ENCODE measurements around the gene SNX30. TPM values are rescaled to one million over a fixed set of nuclear protein-coding genes. Genes with fewer than 3 reads are reported as not detected.

The SNX30 gene
- 1 to 10 TPM; 3.3 to 3.7 TPM for total RNA-seq
- polyA plus RNA-seq: 3.9 TPM

GRCh38 chr9:112750016-112750763, at the start of gene SNX30:
Gene SNX30, plus strand, starts transcription at chr9:112750760. Its CDS starts 242 bp downstream, at chr9:112751002.
- Histone ChIP-seq H3K27me3 (ENCODE audit: insufficient read depth, low read length, poor library complexity, severe bottlenecking) (no peaks in the 10 kb centered on the region), H3K4me1 (ENCODE audit: insufficient read depth, low read length) (peaks cover 50% of the 10 kb centered on the region), H3K27ac (ENCODE audit: low read depth, low read length) (peak within 1 kb of the TSS; percentile 81), H3K9me3 (ENCODE audit: low read length) (no peaks in the 10 kb centered on the region), H3K36me3 (ENCODE audit: insufficient read depth, low read length) (no peaks in the 10 kb centered on the region), H3K4me3 (ENCODE audit: low read length) (peak within 1 kb of the TSS; percentile 77)
- H3K27me3 Mint-ChIP-seq: no peaks in the 10 kb centered on the region
- peak within 1 kb of the TSS; percentile 82 to 92 (median 90) for H3K4me3 Mint-ChIP-seq
- peaks cover 0 to 5% (median 0%) of the 10 kb centered on the region in 3 donors for H3K36me3 Mint-ChIP-seq
- ChIA-PET POLR2A (interaction anchor here (1.5 to 2.5 kb wide), 2 partner anchors 31 to 33 kb away, joined by 4 to 16 read pairs; partner anchors contain the start of gene INIP), CTCF (interaction anchor here (1.4 to 3.3 kb wide), 3 partner anchors 31 to 43 kb away, joined by 3 to 16 read pairs (median 7); partner anchors contain the start of gene INIP)
- peak; percentile 72 to 85 (median 78) for DNase-seq
- H3K4me1 Mint-ChIP-seq: peaks cover 53 to 69% (median 66%) of the 10 kb centered on the region in 3 donors
- H3K27ac Mint-ChIP-seq: peak within 1 kb of the TSS; percentile 81 to 98 (median 94)
- H3K9me3 Mint-ChIP-seq: no peaks in the 10 kb centered on the region

GRCh38 chr9:112703304-112703703, 47.3 kb upstream of the SNX30 start:
- CTCF ChIA-PET: interaction anchor here (1.6 kb wide), 1 partner anchor 13 kb away, joined by 3 read pairs; no protein-coding TSS in a partner anchor
- peaks cover 4% of the 10 kb centered on the region for H3K4me1 ChIP-seq (ENCODE audit: insufficient read depth, low read length)
- H3K9me3 Mint-ChIP-seq: no peaks in the 10 kb centered on the region
- H3K27me3 ChIP-seq (ENCODE audit: insufficient read depth, low read length, poor library complexity, severe bottlenecking): no peaks in the 10 kb centered on the region
- POLR2A ChIA-PET: no interaction called here
- H3K4me3 Mint-ChIP-seq: no peak overlapping the region
- peaks cover 29 to 52% (median 44%) of the 10 kb centered on the region in 3 donors for H3K4me1 Mint-ChIP-seq
- DNase-seq: no peak
- no peak overlapping the region for H3K27ac ChIP-seq (ENCODE audit: low read depth, low read length)
- H3K27me3 Mint-ChIP-seq: no peaks in the 10 kb centered on the region
- no peak overlapping the region for H3K4me3 ChIP-seq (ENCODE audit: low read length)
- H3K36me3 Mint-ChIP-seq: peaks cover 0 to 54% (median 8%) of the 10 kb centered on the region in 3 donors
- no peaks in the 10 kb centered on the region for H3K9me3 ChIP-seq (ENCODE audit: low read length)
- H3K36me3 ChIP-seq (ENCODE audit: insufficient read depth, low read length): no peaks in the 10 kb centered on the region
- peak overlapping the region in 2 of 8 donors; percentile 20 to 72 for H3K27ac Mint-ChIP-seq

GRCh38 chr9:112705768-112706427, 44.7 kb upstream of the SNX30 start:
- H3K9me3 Mint-ChIP-seq: no peaks in the 10 kb centered on the region
- H3K36me3 Mint-ChIP-seq: peaks cover 0 to 59% (median 9%) of the 10 kb centered on the region in 3 donors
- H3K27me3 ChIP-seq (ENCODE audit: insufficient read depth, low read length, poor library complexity, severe bottlenecking): no peaks in the 10 kb centered on the region
- no peak overlapping the region for H3K4me3 Mint-ChIP-seq
- no peaks in the 10 kb centered on the region for H3K9me3 ChIP-seq (ENCODE audit: low read length)
- no peaks in the 10 kb centered on the region for H3K36me3 ChIP-seq (ENCODE audit: insufficient read depth, low read length)
- peaks cover 23 to 50% (median 44%) of the 10 kb centered on the region in 3 donors for H3K4me1 Mint-ChIP-seq
- H3K4me1 ChIP-seq (ENCODE audit: insufficient read depth, low read length): no peaks in the 10 kb centered on the region
- CTCF ChIA-PET: no interaction called here
- H3K4me3 ChIP-seq (ENCODE audit: low read length): no peak overlapping the region
- H3K27ac ChIP-seq (ENCODE audit: low read depth, low read length): no peak overlapping the region
- no peaks in the 10 kb centered on the region for H3K27me3 Mint-ChIP-seq
- no peak overlapping the region for H3K27ac Mint-ChIP-seq
- no peak for DNase-seq
- POLR2A ChIA-PET: no interaction called here

GRCh38 chr9:112711050-112711689, 39.4 kb upstream of the SNX30 start:
- CTCF ChIA-PET: interaction anchor here (1.8 kb wide), 1 partner anchor 10 kb away, joined by 5 read pairs; no protein-coding TSS in a partner anchor
- Mint-ChIP-seq H3K27me3 (no peaks in the 10 kb centered on the region), H3K4me1 (peaks cover 31 to 57% (median 53%) of the 10 kb centered on the region in 3 donors), H3K27ac (no peak overlapping the region), H3K36me3 (peaks cover 8 to 53% (median 9%) of the 10 kb centered on the region in 3 donors), H3K4me3 (no peak overlapping the region), H3K9me3 (no peaks in the 10 kb centered on the region)
- no peak overlapping the region for H3K4me3 ChIP-seq (ENCODE audit: low read length)
- H3K9me3 ChIP-seq (ENCODE audit: low read length): no peaks in the 10 kb centered on the region
- POLR2A ChIA-PET: no interaction called here
- no peaks in the 10 kb centered on the region for H3K36me3 ChIP-seq (ENCODE audit: insufficient read depth, low read length)
- peaks cover 1% of the 10 kb centered on the region for H3K4me1 ChIP-seq (ENCODE audit: insufficient read depth, low read length)
- H3K27me3 ChIP-seq (ENCODE audit: insufficient read depth, low read length, poor library complexity, severe bottlenecking): no peaks in the 10 kb centered on the region
- DNase-seq: no peak
- H3K27ac ChIP-seq (ENCODE audit: low read depth, low read length): no peak overlapping the region

GRCh38 chr9:112712678-112713077, 37.9 kb upstream of the SNX30 start:
- ChIA-PET POLR2A (interaction anchor here (0.6 kb wide), 1 partner anchor 25 kb away, joined by 6 read pairs; no protein-coding TSS in a partner anchor), CTCF (interaction anchor here (1.8 kb wide), 1 partner anchor 9 kb away, joined by 5 read pairs; no protein-coding TSS in a partner anchor)
- Histone ChIP-seq H3K36me3 (ENCODE audit: insufficient read depth, low read length) (no peaks in the 10 kb centered on the region), H3K4me1 (ENCODE audit: insufficient read depth, low read length) (peaks cover 13% of the 10 kb centered on the region), H3K27me3 (ENCODE audit: insufficient read depth, low read length, poor library complexity, severe bottlenecking) (no peaks in the 10 kb centered on the region), H3K9me3 (ENCODE audit: low read length) (no peaks in the 10 kb centered on the region), H3K4me3 (ENCODE audit: low read length) (no peak overlapping the region), H3K27ac (ENCODE audit: low read depth, low read length) (no peak overlapping the region)
- no peak for DNase-seq
- peak overlapping the region in 2 of 8 donors; percentile 25 to 49 for H3K27ac Mint-ChIP-seq
- H3K27me3 Mint-ChIP-seq: no peaks in the 10 kb centered on the region
- peak overlapping the region in 1 of 7 donors; percentile 12 for H3K4me3 Mint-ChIP-seq
- H3K4me1 Mint-ChIP-seq: peaks cover 39 to 71% (median 58%) of the 10 kb centered on the region in 3 donors
- peaks cover 8 to 55% (median 9%) of the 10 kb centered on the region in 3 donors for H3K36me3 Mint-ChIP-seq
- H3K9me3 Mint-ChIP-seq: no peaks in the 10 kb centered on the region

GRCh38 chr9:112717661-112718331, 32.8 kb upstream of the SNX30 start, which contains the start of gene INIP:
Gene INIP, minus strand, starts transcription at chr9:112718117. Its CDS starts 1,632 bp downstream, at chr9:112716485.
- Mint-ChIP-seq H3K9me3 (no peaks in the 10 kb centered on the region), H3K27me3 (no peaks in the 10 kb centered on the region), H3K4me1 (peaks cover 23 to 40% (median 29%) of the 10 kb centered on the region in 3 donors), H3K27ac (peak within 1 kb of the TSS; percentile 91 to 100 (median 98)), H3K4me3 (peak within 1 kb of the TSS; percentile 89 to 98 (median 95)), H3K36me3 (peaks cover under 1 to 20% (median 4%) of the 10 kb centered on the region in 3 donors)
- H3K9me3 ChIP-seq (ENCODE audit: low read length): no peaks in the 10 kb centered on the region
- ChIA-PET CTCF (interaction anchor here (0.9 to 3.5 kb wide), 9 partner anchors 13 to 274 kb away, joined by 3 to 22 read pairs (median 4); partner anchors contain the start of gene SNX30), POLR2A (interaction anchor here (0.6 to 1.7 kb wide), 4 partner anchors 33 to 665 kb away, joined by 3 to 16 read pairs (median 4); partner anchors contain the start of genes HSDL2, PTBP3 and SNX30)
- H3K4me3 ChIP-seq (ENCODE audit: low read length): peak within 1 kb of the TSS; percentile 91
- H3K27me3 ChIP-seq (ENCODE audit: insufficient read depth, low read length, poor library complexity, severe bottlenecking): no peaks in the 10 kb centered on the region
- peak within 1 kb of the TSS; percentile 99 for H3K27ac ChIP-seq (ENCODE audit: low read depth, low read length)
- peak; percentile 97 to 99 (median 98) for DNase-seq
- no peaks in the 10 kb centered on the region for H3K36me3 ChIP-seq (ENCODE audit: insufficient read depth, low read length)
- peaks cover 13% of the 10 kb centered on the region for H3K4me1 ChIP-seq (ENCODE audit: insufficient read depth, low read length)

- Mint-ChIP-seq H3K4me3 (peak overlapping the region in 1 of 7 donors; percentile 89), H3K36me3 (peaks cover 0 to 11% (median 0%) of the 10 kb centered on the region in 3 donors), H3K27ac (peak overlapping the region in 4 of 8 donors; percentile 5 to 91 (median 64)), H3K9me3 (no peaks in the 10 kb centered on the region), H3K4me1 (peaks cover 16 to 30% (median 20%) of the 10 kb centered on the region in 3 donors), H3K27me3 (no peaks in the 10 kb centered on the region)
- H3K9me3 ChIP-seq (ENCODE audit: low read length): no peaks in the 10 kb centered on the region
- no peak for DNase-seq
- no peak overlapping the region for H3K27ac ChIP-seq (ENCODE audit: low read depth, low read length)
- H3K36me3 ChIP-seq (ENCODE audit: insufficient read depth, low read length): no peaks in the 10 kb centered on the region
- no peaks in the 10 kb centered on the region for H3K27me3 ChIP-seq (ENCODE audit: insufficient read depth, low read length, poor library complexity, severe bottlenecking)
- CTCF ChIA-PET: interaction anchor here (0.7 to 3.5 kb wide), 5 partner anchors 9 to 73 kb away, joined by 3 to 22 read pairs (median 7); partner anchors contain the start of gene SNX30
- POLR2A ChIA-PET: interaction anchor here (0.6 to 1.4 kb wide), 3 partner anchors 25 to 44 kb away, joined by 4 read pairs; partner anchors contain the start of gene SNX30
- no peak overlapping the region for H3K4me3 ChIP-seq (ENCODE audit: low read length)
- H3K4me1 ChIP-seq (ENCODE audit: insufficient read depth, low read length): peaks cover 13% of the 10 kb centered on the region
These were observed 31.3 kb upstream of the SNX30 start for GRCh38 chr9:112719241-112719691.

All from CD8-positive, alpha-beta memory T cell (primary cell).